H1 (cell line): ENCODE results near the gene TMEM168. TPM values are rescaled to one million over a fixed set of nuclear protein-coding genes. Genes with fewer than 3 reads are reported as not detected.

ENCODE experiments used
- CTCF ChIA-PET: fragments of 300-600 bp; sonication (Branson Sonifier 250); formaldehyde crosslinking; loops from one replicate; lab custom pipeline; 2021; ENCODE audit not compliant: partially characterized antibody; lab: Charles Lee
- POLR2A ChIA-PET: fragments of 300-600 bp; sonication (Branson Sonifier 250); formaldehyde crosslinking; loops from one replicate; lab custom pipeline; 2021; ENCODE audit warnings: inconsistent platforms; ENCODE audit not compliant: partially characterized antibody; lab: Charles Lee
- DNase-seq, 2 experiments: peaks; one replicate each; pipeline versions ENCODE4 v3.0.0 to v3.0.0-alpha.2; 2010 to 2022; ENCODE audit warnings: low spot score in 2 of 2, low read depth in 1 of 2, mixed read lengths in 1 of 2
- FAIRE-seq: peaks from 2 replicates; lab custom pipeline; 2011; peaks lifted over from hg19 to GRCh38; lab: Jason Lieb, UNC
- H2AFZ ChIP-seq: 2 replicates; pipeline ENCODE4 v1.8.1; 2012; ENCODE audit warnings: low read length, inconsistent platforms
- H2AK5ac ChIP-seq: 2 replicates; pipeline ENCODE4 v1.6.1; 2013; ENCODE audit warnings: low read depth, low read length
- H2BK120ac ChIP-seq: replicated peaks from 2 replicates; pipeline ENCODE3; 2013; ENCODE audit warnings: low read depth, low read length, inconsistent platforms
- H2BK12ac ChIP-seq: 2 replicates; pipeline ENCODE4 v1.6.1; 2013; ENCODE audit warnings: low read depth, low read length
- H2BK15ac ChIP-seq: 2 replicates; pipeline ENCODE4 v1.6.1; 2013; ENCODE audit warnings: low read length
- H2BK20ac ChIP-seq: 2 replicates; pipeline ENCODE4 v1.6.1; 2013; ENCODE audit warnings: low read length
- H2BK5ac ChIP-seq: 2 replicates; pipeline ENCODE4 v1.6.1; 2013; ENCODE audit warnings: low read depth, low read length
- H3K14ac ChIP-seq: 2 replicates; pipeline ENCODE4 v1.6.1; 2013; ENCODE audit warnings: inconsistent platforms; ENCODE audit not compliant: insufficient read length
- H3K18ac ChIP-seq: 2 replicates; pipeline ENCODE4 v1.6.1; 2013; ENCODE audit warnings: low read length; ENCODE audit errors: extremely low read depth
- H3K23ac ChIP-seq: 2 replicates; pipeline ENCODE4 v1.6.1; 2013; ENCODE audit warnings: inconsistent platforms; ENCODE audit not compliant: insufficient read length
- H3K23me2 ChIP-seq: 2 replicates; pipeline ENCODE4 v1.6.1; 2013; ENCODE audit warnings: low read depth, low read length
- H3K27ac ChIP-seq: 2 replicates; pipeline ENCODE4 v1.6.1; 2011; ENCODE audit warnings: low read depth, low read length, inconsistent platforms
- H3K27me3 ChIP-seq, 4 experiments: replicated peaks in 1 of 4; 1 replicate in 1 of 4; 2 replicates in 3 of 4; pipeline versions ENCODE4 v1.6.1 to v1.8.1; 2011 to 2013; ENCODE audit warnings: low read length in 3 of 4, mild to moderate bottlenecking in 3 of 4, inconsistent platforms in 2 of 4, mixed read lengths in 2 of 4, moderate library complexity in 1 of 4; ENCODE audit not compliant: control insufficient read depth in 3 of 4, insufficient read depth in 3 of 4; ENCODE audit errors: extremely low read depth in 1 of 4
- H3K36me3 ChIP-seq, 4 experiments: 2 replicates each; pipeline versions ENCODE4 v1.6.1 to v1.8.1; 2011 to 2013; ENCODE audit warnings: mild to moderate bottlenecking in 4 of 4, low read length in 3 of 4, moderate library complexity in 2 of 4, control low read depth in 1 of 4, inconsistent platforms in 1 of 4; ENCODE audit not compliant: insufficient read depth in 4 of 4, control insufficient read depth in 2 of 4
- H3K4ac ChIP-seq: replicated peaks from 2 replicates; pipeline ENCODE3; 2013; ENCODE audit warnings: low read length, low read depth, mixed read lengths, inconsistent platforms; ENCODE audit not compliant: insufficient read length
- H3K4me1 ChIP-seq, 4 experiments: replicated peaks in 1 of 4; 1 replicate in 1 of 4; 2 replicates in 3 of 4; pipeline versions ENCODE4 v1.6.1 to v1.8.1; 2011 to 2013; ENCODE audit warnings: low read length in 3 of 4, inconsistent platforms in 2 of 4, mixed read lengths in 1 of 4; ENCODE audit not compliant: insufficient read depth in 4 of 4, control insufficient read depth in 3 of 4
- H3K4me2 ChIP-seq, 2 experiments: 2 replicates each; pipeline versions ENCODE4 v1.6.1 to v1.8.1; 2011 to 2013; ENCODE audit warnings: low read depth in 2 of 2, low read length in 2 of 2, control low read depth in 1 of 2, inconsistent platforms in 1 of 2, mild to moderate bottlenecking in 1 of 2; ENCODE audit not compliant: insufficient read depth in 1 of 2
- H3K4me3 ChIP-seq, 4 experiments: fragments of 200-600, 300-600 bp in 1 of 4; sonication (generic), shearing (Covaris generic), sonication (Bioruptor Twin) in 1 of 4; 2 replicates each; pipeline versions ENCODE4 v1.5.1 to v1.8.1; 2011 to 2016; ENCODE audit warnings: low read length in 4 of 4, low read depth in 3 of 4, control low read depth in 2 of 4, inconsistent platforms in 2 of 4, mild to moderate bottlenecking in 2 of 4, mixed read lengths in 1 of 4, moderate library complexity in 1 of 4; ENCODE audit not compliant: insufficient read depth in 2 of 4; ENCODE audit errors: extremely low read depth in 1 of 4
- H3K56ac ChIP-seq: replicated peaks from 2 replicates; pipeline ENCODE3; 2013; ENCODE audit warnings: low read depth, mild to moderate bottlenecking, mixed read lengths, low read length, inconsistent platforms; ENCODE audit not compliant: insufficient read length
- H3K79me1 ChIP-seq: 2 replicates; pipeline ENCODE4 v1.6.1; 2013; ENCODE audit warnings: low read depth, low read length, control low read depth
- H3K79me2 ChIP-seq, 2 experiments: 2 replicates each; pipeline versions ENCODE4 v1.6.1 to v1.8.1; 2012 to 2013; ENCODE audit warnings: low read length in 2 of 2, mild to moderate bottlenecking in 2 of 2, inconsistent platforms in 1 of 2; ENCODE audit not compliant: insufficient read depth in 2 of 2, control insufficient read depth in 1 of 2
- H3K9ac ChIP-seq, 4 experiments: replicated peaks in 1 of 4; 1 replicate in 1 of 4; 2 replicates in 3 of 4; pipeline versions ENCODE4 v1.6.1 to v1.8.1; 2011 to 2013; ENCODE audit warnings: low read depth in 3 of 4, low read length in 3 of 4, control low read depth in 2 of 4, mild to moderate bottlenecking in 2 of 4, moderate library complexity in 2 of 4, inconsistent platforms in 1 of 4; ENCODE audit errors: extremely low read depth in 1 of 4
- H3K9me3 ChIP-seq, 2 experiments: 2 replicates each; pipeline versions ENCODE4 v1.6.1 to v1.8.1; 2012 to 2013; ENCODE audit warnings: mild to moderate bottlenecking in 2 of 2, moderate library complexity in 2 of 2, control low read depth in 1 of 2, inconsistent platforms in 1 of 2, low read depth in 1 of 2, low read length in 1 of 2, mixed read lengths in 1 of 2; ENCODE audit not compliant: insufficient read depth in 2 of 2
- H4K20me1 ChIP-seq, 2 experiments: replicated peaks in 1 of 2; 2 replicates each; pipeline versions ENCODE3 to v1.8.1; 2011 to 2013; ENCODE audit warnings: inconsistent platforms in 2 of 2, low read length in 2 of 2, mild to moderate bottlenecking in 1 of 2; ENCODE audit not compliant: insufficient read depth in 2 of 2, control insufficient read depth in 1 of 2
- H4K5ac ChIP-seq: 2 replicates; pipeline ENCODE4 v1.6.1; 2013; ENCODE audit warnings: low read length, low read depth, mixed read lengths, inconsistent platforms; ENCODE audit not compliant: insufficient read length
- H4K8ac ChIP-seq: 2 replicates; pipeline ENCODE4 v1.8.0; 2013; ENCODE audit warnings: mild to moderate bottlenecking, moderate library complexity, low read length, inconsistent platforms; ENCODE audit not compliant: insufficient read depth; ENCODE audit errors: extremely low read depth
- H4K91ac ChIP-seq: replicated peaks from 2 replicates; pipeline ENCODE3; 2013; ENCODE audit warnings: low read length, mixed read lengths, inconsistent platforms; ENCODE audit not compliant: insufficient read length
- GABPA ChIP-seq: IDR thresholded peaks from 2 replicates; pipeline ENCODE4 v1.6.1; 2011; ENCODE audit warnings: mild to moderate bottlenecking, low read length, moderate library complexity, borderline replicate concordance; ENCODE audit not compliant: insufficient read depth
- HDAC6 ChIP-seq: IDR thresholded peaks from one replicate; pipeline ENCODE4 v1.7.1; 2012; ENCODE audit warnings: low read depth, mild to moderate bottlenecking, inconsistent platforms, low read length, moderate library complexity
- SP2 ChIP-seq: IDR thresholded peaks from 2 replicates; pipeline ENCODE4 v1.6.1; 2012; ENCODE audit warnings: mild to moderate bottlenecking, low read length, inconsistent platforms
- TAF7 ChIP-seq: optimal IDR thresholded peaks from 2 replicates; pipeline ENCODE3; 2011; ENCODE audit warnings: low read depth, mild to moderate bottlenecking, inconsistent platforms, low read length, moderate library complexity, borderline replicate concordance
- TCF12 ChIP-seq: IDR thresholded peaks from 2 replicates; pipeline ENCODE4 v1.6.1; 2011; ENCODE audit warnings: low read depth, mild to moderate bottlenecking, low read length
- polyA plus RNA-seq, 7 experiments: library from polyadenylated mRNA; depleted of rRNA in 3 of 7; stranded (reverse) in 5 of 7; unstranded in 2 of 7; fragments of >200 nt in 5 of 7; fragments of 200-250 nt in 2 of 7; gene quantifications; 1 replicate in 5 of 7; 2 replicates in 1 of 7; 4 replicates in 1 of 7; pipeline versions ENCODE4 v1.2.1 to v1.2.3, GENCODE V29; 2011 to 2013; ENCODE audit warnings: missing spikeins in 2 of 7, mixed read lengths in 2 of 7
- total RNA-seq: library from RNA; stranded (reverse); fragmentation: NEBNext Ultra II Directional; extraction: Animal tissue kit (Norgen Biotek cat#: 25700); gene quantifications from 2 replicates; pipeline ENCODE4 v1.2.1, GENCODE V29; 2021
- TF ChIP-seq, protein P1 (sequence below): IDR thresholded peaks from 2 replicates; pipeline ENCODE4 v1.6.1; 2011; ENCODE audit warnings: low read depth, mild to moderate bottlenecking, low read length; ENCODE audit not compliant: insufficient read depth

Gene TMEM168
- total and polyA plus RNA-seq, 2 of the 8 experiments (the other 6 are each of a cell fraction or from before 2014, with no cell fraction given) = 8.9 to 11.1 TPM

DNA sequence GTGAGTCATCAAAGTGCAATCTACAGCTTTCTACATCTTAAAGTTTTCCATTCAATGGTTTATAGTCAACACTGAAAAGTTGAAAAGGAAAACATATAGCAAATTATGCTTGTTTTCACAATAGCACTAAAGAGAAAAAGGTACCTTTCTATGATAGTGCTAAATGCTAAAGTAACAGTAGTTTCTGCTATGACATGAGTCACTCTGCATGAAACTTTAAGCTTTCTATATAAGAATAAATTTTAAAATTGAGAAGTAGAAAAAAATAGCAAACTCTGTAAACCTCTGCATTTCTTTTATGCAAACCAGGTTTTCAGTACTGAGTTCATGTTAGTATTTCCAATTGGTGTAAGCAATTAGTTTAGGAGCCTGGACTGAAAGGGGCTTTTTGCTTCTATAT is 31.2 kb upstream of the TMEM168 start:
- Histone ChIP-seq H3K36me3 (no peaks in the 10 kb centered on the region), H3K4me2 (no peak overlapping the region), H2BK12ac (no peak overlapping the region), H2BK20ac (no peak overlapping the region), H3K9me3 (no peaks in the 10 kb centered on the region), H2BK120ac (no peak overlapping the region), H3K14ac (no peak overlapping the region), H4K91ac (no peak overlapping the region), H2BK5ac (no peak overlapping the region), H3K23me2 (no peaks in the 10 kb centered on the region), H4K5ac (no peak overlapping the region), H2AK5ac (no peak overlapping the region), H4K8ac (no peak overlapping the region), H3K4me3 (no peak overlapping the region), H3K4me1 (peaks cover 0 to 4% (median 1%) of the 10 kb centered on the region in 4 experiments; a peak in 1 of 7 replicates), H3K27ac (no peak overlapping the region), H2BK15ac (no peak overlapping the region), H3K4ac (no peak overlapping the region), H3K23ac (no peak overlapping the region), H3K79me1 (no peaks in the 10 kb centered on the region), H3K56ac (no peak overlapping the region), H3K18ac (no peak overlapping the region), H3K79me2 (no peaks in the 10 kb centered on the region), H4K20me1 (no peaks in the 10 kb centered on the region), H3K27me3 (no peaks in the 10 kb centered on the region), H2AFZ (no peak overlapping the region), H3K9ac (no peak overlapping the region)
- ChIA-PET CTCF (interaction anchor here (1.2 kb wide), 1 partner anchor 48 kb away, joined by 3 read pairs; no protein-coding TSS in a partner anchor), POLR2A (interaction anchor here (1.1 kb wide), 1 partner anchor 119 kb away, joined by 3 read pairs; no protein-coding TSS in a partner anchor)
- no peak for FAIRE-seq
- DNase-seq = no peak
- no peak for TF ChIP-seq GABPA
- TF ChIP-seq TAF7 = no peak
- no peak for TF ChIP-seq TCF12
- TF ChIP-seq, protein P1, sequence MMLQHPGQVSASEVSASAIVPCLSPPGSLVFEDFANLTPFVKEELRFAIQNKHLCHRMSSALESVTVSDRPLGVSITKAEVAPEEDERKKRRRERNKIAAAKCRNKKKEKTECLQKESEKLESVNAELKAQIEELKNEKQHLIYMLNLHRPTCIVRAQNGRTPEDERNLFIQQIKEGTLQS = no peak
- no peak for TF ChIP-seq HDAC6
- TF ChIP-seq SP2 = no peak
